KMS-11 (cell line): ENCODE measurements around the gene PRSS21.

ENCODE experiments used
- H2AFZ ChIP-seq: fragments of 200-600 bp; sonication (generic); 2 replicates; pipeline ENCODE4 v1.6.1; 2016; ENCODE audit warnings: antibody characterized with exemption, mixed run types, low read depth
- H3K27ac ChIP-seq: fragments of 200-600 bp; sonication (generic); 2 replicates; pipeline ENCODE4 v1.6.1; 2016; ENCODE audit warnings: mild to moderate bottlenecking, mixed run types
- H3K27me3 ChIP-seq: fragments of 200-600 bp; sonication (generic); 2 replicates; pipeline ENCODE4 v1.6.1; 2017; ENCODE audit warnings: mild to moderate bottlenecking, low read depth, mixed run types, moderate library complexity; ENCODE audit not compliant: insufficient read depth
- H3K36me3 ChIP-seq: fragments of 200-600 bp; sonication (generic); 2 replicates; pipeline ENCODE4 v1.6.1; 2017; ENCODE audit warnings: mild to moderate bottlenecking, mixed run types; ENCODE audit not compliant: insufficient read depth
- H3K4me1 ChIP-seq: fragments of 200-600 bp; sonication (generic); 2 replicates; pipeline ENCODE4 v1.6.1; 2016; ENCODE audit warnings: mild to moderate bottlenecking, low read depth, mixed run types; ENCODE audit not compliant: poor library complexity, severe bottlenecking
- H3K4me2 ChIP-seq: fragments of 200-600 bp; sonication (generic); 2 replicates; pipeline ENCODE4 v1.7.0; 2016; ENCODE audit warnings: mild to moderate bottlenecking, mixed run types
- H3K4me3 ChIP-seq: fragments of 200-600 bp; sonication (generic); IDR thresholded peaks from 2 replicates; pipeline ENCODE4 v1.6.1; 2017; ENCODE audit warnings: low read depth, low read length, mixed read lengths; ENCODE audit not compliant: insufficient read depth
- H3K79me2 ChIP-seq: fragments of 200-600 bp; sonication (generic); 2 replicates; pipeline ENCODE4 v1.6.1; 2016; ENCODE audit warnings: low read depth, mixed run types; ENCODE audit not compliant: insufficient read depth
- H3K9ac ChIP-seq: fragments of 200-600 bp; sonication (generic); 2 replicates; pipeline ENCODE4 v1.6.1; 2016; ENCODE audit warnings: mild to moderate bottlenecking, mixed run types
- H4K20me1 ChIP-seq: fragments of 200-600 bp; sonication (generic); 2 replicates; pipeline ENCODE4 v1.6.1; 2016; ENCODE audit warnings: mild to moderate bottlenecking, mixed run types; ENCODE audit not compliant: insufficient read depth
- CTCF ChIP-seq: fragments of 200-600 bp; sonication (generic); conservative IDR thresholded peaks from 2 replicates; pipeline ENCODE4 v1.6.1; 2017; ENCODE audit warnings: low read depth, mild to moderate bottlenecking, antibody characterized with exemption, low read length, moderate library complexity, mixed read lengths

The PRSS21 gene

GRCh38 chr16:2831203-2831602 lies 14.2 kb downstream of the PRSS21 start:
- Histone ChIP-seq H3K4me3 (no peak overlapping the region), H3K27me3 (peaks cover 90% of the 10 kb centered on the region), H3K36me3 (no peaks in the 10 kb centered on the region), H4K20me1 (no peaks in the 10 kb centered on the region), H3K4me1 (no peaks in the 10 kb centered on the region), H3K4me2 (no peak overlapping the region), H3K79me2 (no peaks in the 10 kb centered on the region), H2AFZ (no peak overlapping the region), H3K27ac (no peak overlapping the region), H3K9ac (no peak overlapping the region)
- TF ChIP-seq CTCF: no peak

- Histone ChIP-seq H3K79me2 (no peaks in the 10 kb centered on the region), H3K9ac (no peak overlapping the region), H3K36me3 (no peaks in the 10 kb centered on the region), H3K27me3 (peaks cover 89% of the 10 kb centered on the region), H3K4me3 (no peak overlapping the region), H2AFZ (no peak overlapping the region), H3K27ac (no peak overlapping the region), H3K4me2 (no peak overlapping the region), H4K20me1 (no peaks in the 10 kb centered on the region), H3K4me1 (no peaks in the 10 kb centered on the region)
- no peak for TF ChIP-seq CTCF
Measured at GRCh38 chr16:2833776-2834175, 16.7 kb downstream of the PRSS21 start.

GRCh38 chr16:2834968-2835367 lies 17.9 kb downstream of the PRSS21 start:
- Histone ChIP-seq H4K20me1 (no peaks in the 10 kb centered on the region), H3K4me2 (no peak overlapping the region), H3K4me3 (no peak overlapping the region), H3K9ac (no peak overlapping the region), H3K79me2 (no peaks in the 10 kb centered on the region), H3K27me3 (peaks cover 89% of the 10 kb centered on the region), H3K36me3 (no peaks in the 10 kb centered on the region), H3K4me1 (no peaks in the 10 kb centered on the region), H3K27ac (no peak overlapping the region), H2AFZ (no peak overlapping the region)
- TF ChIP-seq CTCF: no peak

- Histone ChIP-seq H3K27me3 (peaks cover 88% of the 10 kb centered on the region), H3K36me3 (no peaks in the 10 kb centered on the region), H3K79me2 (no peaks in the 10 kb centered on the region), H3K4me3 (no peak overlapping the region), H4K20me1 (no peaks in the 10 kb centered on the region), H3K27ac (no peak overlapping the region), H3K9ac (no peak overlapping the region), H3K4me2 (no peak overlapping the region), H2AFZ (no peak overlapping the region), H3K4me1 (no peaks in the 10 kb centered on the region)
- no peak for TF ChIP-seq CTCF
Measured at GRCh38 chr16:2835638-2836493, 18.8 kb downstream of the PRSS21 start.
